Mammary epithelial cell (primary cell): ENCODE results near the gene LANCL2.

Experiments used
- CTCF ChIP-seq, 2 donors: IDR thresholded peaks in 1 of 2; conservative IDR thresholded peaks in 1 of 2; 2 replicates each; pipeline ENCODE4 v1.5.1; 2011 to 2012; ENCODE audit warnings: inconsistent platforms in 2 of 2, low read length in 2 of 2, mild to moderate bottlenecking in 2 of 2, control low read depth in 1 of 2, low read depth in 1 of 2; ENCODE audit not compliant: insufficient read depth in 1 of 2; ENCODE audit errors: extremely low read depth in 1 of 2
- EZH2 ChIP-seq: IDR thresholded peaks from 2 replicates; pipeline ENCODE4 v1.6.1; 2012; ENCODE audit warnings: low read length, inconsistent platforms, borderline replicate concordance

GRCh38 chr7:55387062-55387965 lies 22.2 kb downstream of the LANCL2 start:
- no peak for TF ChIP-seq CTCF (conservative IDR thresholded peaks at IDR 0.05 in 1 of 2, IDR thresholded peaks at IDR 0.05 in 1 of 2; ENCODE audit: extremely low read depth in 1 of 2, insufficient read depth in 1 of 2, low read depth in 1 of 2, low read length in 2 of 2)
- TF ChIP-seq EZH2 = no peak
